H7 (cell line): ENCODE data around the gene PCDHGC4. TPM values are rescaled to one million over a fixed set of nuclear protein-coding genes. Genes with fewer than 3 reads are reported as not detected.

Experiments
- DNase-seq: peaks from one replicate; pipeline ENCODE4 v3.0.0; 2012
- H3K27me3 ChIP-seq: 2 replicates; pipeline ENCODE4 v1.6.0; 2011; ENCODE audit warnings: mild to moderate bottlenecking, low read length; ENCODE audit not compliant: control insufficient read depth, insufficient read depth
- H3K36me3 ChIP-seq: replicated peaks from 2 replicates; pipeline ENCODE4 v1.5.1; 2011; ENCODE audit warnings: low read length; ENCODE audit not compliant: control insufficient read depth, insufficient read depth
- H3K4me3 ChIP-seq: 2 replicates; pipeline ENCODE4 v1.5.1; 2011; ENCODE audit warnings: low read depth, mild to moderate bottlenecking, control low read depth, low read length, moderate library complexity; ENCODE audit not compliant: insufficient read depth
- total RNA-seq: library from RNA; depleted of rRNA; stranded (reverse); fragments of >200 nt; shearing (Covaris generic); gene quantifications from 2 replicates; pipeline ENCODE4 v1.2.3, GENCODE V29; 2014

The PCDHGC4 gene
- total RNA-seq, 1 experiment from 2014 or later, result 9.9 TPM

GRCh38 chr5:141485321-141486055, 658 bp downstream of the PCDHGC4 start:
- Histone ChIP-seq H3K4me3 (peak overlapping the region; percentile 61), H3K36me3 (no peaks in the 10 kb centered on the region), H3K27me3 (peaks cover 31% of the 10 kb centered on the region)
- DNase-seq, result no peak

- no peak overlapping the region for H3K4me3 ChIP-seq
- H3K27me3 ChIP-seq, result peaks cover 34% of the 10 kb centered on the region
- DNase-seq, result no peak
- no peaks in the 10 kb centered on the region for H3K36me3 ChIP-seq
These were observed 1.3 kb downstream of the PCDHGC4 start for GRCh38 chr5:141486091-141486490.

GRCh38 chr5:141487131-141487530, 2.3 kb downstream of the PCDHGC4 start:
- Histone ChIP-seq H3K36me3 (no peaks in the 10 kb centered on the region), H3K4me3 (no peak overlapping the region), H3K27me3 (peaks cover 45% of the 10 kb centered on the region)
- DNase-seq, result no peak

- no peak within 1 kb of the TSS for H3K4me3 ChIP-seq
- H3K36me3 ChIP-seq, result no peaks in the 10 kb centered on the region
- H3K27me3 ChIP-seq, result peaks cover 62% of the 10 kb centered on the region
- peak; percentile 61 for DNase-seq
These were observed 4.0 kb downstream of the PCDHGC4 start, which contains the start of gene PCDHGC5 for GRCh38 chr5:141488591-141489561. PCDHGC5 (plus strand) TSS chr5:141489081; CDS start chr5:141489241, 160 bp downstream.

GRCh38 chr5:141489841-141490240, 5.0 kb downstream of the PCDHGC4 start:
- no peak for DNase-seq
- Histone ChIP-seq H3K36me3 (no peaks in the 10 kb centered on the region), H3K27me3 (peaks cover 62% of the 10 kb centered on the region), H3K4me3 (no peak overlapping the region)

- DNase-seq, result no peak
- no peaks in the 10 kb centered on the region for H3K36me3 ChIP-seq
- H3K27me3 ChIP-seq, result peaks cover 61% of the 10 kb centered on the region
- H3K4me3 ChIP-seq, result no peak overlapping the region
These were observed 5.4 kb downstream of the PCDHGC4 start for GRCh38 chr5:141490271-141490670.

GRCh38 chr5:141490771-141491170, 5.9 kb downstream of the PCDHGC4 start:
- H3K27me3 ChIP-seq, result peaks cover 56% of the 10 kb centered on the region
- DNase-seq, result no peak
- H3K4me3 ChIP-seq, result no peak overlapping the region
- H3K36me3 ChIP-seq, result no peaks in the 10 kb centered on the region

GRCh38 chr5:141491323-141492167, 6.7 kb downstream of the PCDHGC4 start:
- Histone ChIP-seq H3K4me3 (peak overlapping the region; percentile 33; the same call in 1 of the 2 replicates), H3K27me3 (peaks cover 48% of the 10 kb centered on the region; the same call in 1 of the 2 replicates), H3K36me3 (no peaks in the 10 kb centered on the region)
- DNase-seq, result peak; percentile 86

- peak; percentile 82 for DNase-seq
- H3K36me3 ChIP-seq, result no peaks in the 10 kb centered on the region
- H3K4me3 ChIP-seq, result peak overlapping the region; percentile 33; the same call in 1 of the 2 replicates
- H3K27me3 ChIP-seq, result peaks cover 41% of the 10 kb centered on the region; the same call in 1 of the 2 replicates
These were observed 7.5 kb downstream of the PCDHGC4 start for GRCh38 chr5:141492168-141492885.

- Histone ChIP-seq H3K27me3 (peaks cover 39% of the 10 kb centered on the region; the same call in 1 of the 2 replicates), H3K4me3 (no peak overlapping the region), H3K36me3 (no peaks in the 10 kb centered on the region)
- no peak for DNase-seq
These were observed 8.9 kb downstream of the PCDHGC4 start for GRCh38 chr5:141493500-141494422.

GRCh38 chr5:141494761-141495452, 10.1 kb downstream of the PCDHGC4 start:
- peak overlapping the region; percentile 33 for H3K4me3 ChIP-seq
- no peaks in the 10 kb centered on the region for H3K36me3 ChIP-seq
- peak; percentile 68 for DNase-seq
- H3K27me3 ChIP-seq, result peaks cover 39% of the 10 kb centered on the region; the same call in 1 of the 2 replicates

GRCh38 chr5:141495453-141495811, 10.6 kb downstream of the PCDHGC4 start:
- Histone ChIP-seq H3K4me3 (peak overlapping the region; percentile 33), H3K27me3 (peaks cover 34% of the 10 kb centered on the region; the same call in 1 of the 2 replicates), H3K36me3 (no peaks in the 10 kb centered on the region)
- no peak for DNase-seq
